HTR-8/SVneo (cell line): ENCODE data around the gene DLGAP4.
"Not testable (repeated sequence)": the region's sequence is repeated elsewhere in the genome, so short reads cannot be mapped to it uniquely, and the experiment has no call there.

Experiments used
- DNase-seq: peaks from one replicate; pipeline ENCODE4 v3.0.0; 2011; ENCODE audit warnings: low spot score, mixed read lengths; ENCODE audit not compliant: insufficient read length
- FAIRE-seq: peaks from 2 replicates; lab custom pipeline; 2011; peaks lifted over from hg19 to GRCh38; lab: Jason Lieb, UNC

Gene DLGAP4

GRCh38 chr20:36465109-36466080, 159.3 kb downstream of the DLGAP4 start:
- FAIRE-seq = no peak
- peak; percentile 83 for DNase-seq

GRCh38 chr20:36466089-36466488, 159.9 kb downstream of the DLGAP4 start:
- DNase-seq (no peak), FAIRE-seq (no peak)

- FAIRE-seq = no peak
- no peak for DNase-seq
These were observed 161.2 kb downstream of the DLGAP4 start for GRCh38 chr20:36467076-36467999.

GRCh38 chr20:36468149-36469000, 162.2 kb downstream of the DLGAP4 start:
- FAIRE-seq (peak; percentile 42), DNase-seq (no peak)

GRCh38 chr20:36469973-36470372, 163.8 kb downstream of the DLGAP4 start:
- FAIRE-seq = no peak
- DNase-seq = no peak

- DNase-seq = no peak
- FAIRE-seq = no peak
These were observed 165.9 kb downstream of the DLGAP4 start for GRCh38 chr20:36471885-36472636.

GRCh38 chr20:36472637-36473090, 166.5 kb downstream of the DLGAP4 start:
- FAIRE-seq (peak; percentile 46), DNase-seq (no peak)

GRCh38 chr20:36473164-36473563, 167.0 kb downstream of the DLGAP4 start:
- DNase-seq (no peak), FAIRE-seq (no peak)

GRCh38 chr20:36474563-36474962, 168.4 kb downstream of the DLGAP4 start:
- FAIRE-seq (peak; percentile 46), DNase-seq (no peak)

- FAIRE-seq, DNase-seq: not testable (repeated sequence)
These were observed 168.9 kb downstream of the DLGAP4 start for GRCh38 chr20:36475054-36475453.

GRCh38 chr20:36477475-36477874, 171.3 kb downstream of the DLGAP4 start:
- FAIRE-seq (no peak), DNase-seq (no peak)

- DNase-seq = no peak
- peak; percentile 75 for FAIRE-seq
These were observed 172.2 kb downstream of the DLGAP4 start for GRCh38 chr20:36478137-36478905.

GRCh38 chr20:36479938-36480337, 173.8 kb downstream of the DLGAP4 start:
- DNase-seq (no peak), FAIRE-seq (peak; percentile 36)

GRCh38 chr20:36480456-36481048, 174.4 kb downstream of the DLGAP4 start:
- FAIRE-seq (peak; percentile 54), DNase-seq (no peak)

- DNase-seq (no peak), FAIRE-seq (peak; percentile 85)
These were observed 175.4 kb downstream of the DLGAP4 start for GRCh38 chr20:36481380-36482043.

GRCh38 chr20:36482044-36482473, 175.9 kb downstream of the DLGAP4 start:
- no peak for DNase-seq
- FAIRE-seq = no peak

GRCh38 chr20:36483209-36483918, 177.2 kb downstream of the DLGAP4 start:
- DNase-seq = no peak
- FAIRE-seq = peak; percentile 75
